ENCODE data around the gene ENTPD1. TPM values are rescaled to one million over a fixed set of nuclear protein-coding genes. Genes with fewer than 3 reads are reported as not detected.

Gene ENTPD1, protein sequence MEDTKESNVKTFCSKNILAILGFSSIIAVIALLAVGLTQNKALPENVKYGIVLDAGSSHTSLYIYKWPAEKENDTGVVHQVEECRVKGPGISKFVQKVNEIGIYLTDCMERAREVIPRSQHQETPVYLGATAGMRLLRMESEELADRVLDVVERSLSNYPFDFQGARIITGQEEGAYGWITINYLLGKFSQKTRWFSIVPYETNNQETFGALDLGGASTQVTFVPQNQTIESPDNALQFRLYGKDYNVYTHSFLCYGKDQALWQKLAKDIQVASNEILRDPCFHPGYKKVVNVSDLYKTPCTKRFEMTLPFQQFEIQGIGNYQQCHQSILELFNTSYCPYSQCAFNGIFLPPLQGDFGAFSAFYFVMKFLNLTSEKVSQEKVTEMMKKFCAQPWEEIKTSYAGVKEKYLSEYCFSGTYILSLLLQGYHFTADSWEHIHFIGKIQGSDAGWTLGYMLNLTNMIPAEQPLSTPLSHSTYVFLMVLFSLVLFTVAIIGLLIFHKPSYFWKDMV
- total RNA-seq = 10 to 100 TPM; 13.7 to 35.2 (median 22.0) TPM
- 10 to 100 TPM in 1 of 3 donors, 1 to 10 TPM in 2; 4.5 to 12.6 (median 8.0) TPM for polyA plus RNA-seq
- long read RNA-seq, donor 1 = 0 reads
- long read RNA-seq, donor 2, partial matches to known transcripts = 0 of 3 reads
- long read RNA-seq, donor 2, other reads (novel, unspliced or antisense) = 0 of 3 reads
- long read RNA-seq, donor 3, partial matches to known transcripts = 0 of 1 reads
- long read RNA-seq, donor 3, other reads (novel, unspliced or antisense) = 0 of 1 reads
- long read RNA-seq, donor 4, partial matches to known transcripts = 0 of 4 reads
- long read RNA-seq, donor 4, other reads (novel, unspliced or antisense) = 2 of 4 reads
- long read RNA-seq, donor 5, transcript ENTPD1-203 (10 exons, 1,903 nt) = minor isoform, 5 of 28 reads
- long read RNA-seq, donor 5, transcript ENTPD1-201 (10 exons, 2,035 nt) = major isoform, 11 of 28 reads
- long read RNA-seq, donor 5, partial matches to known transcripts = 6 of 28 reads
- long read RNA-seq, donor 5, other reads (novel, unspliced or antisense) = 6 of 28 reads
- long read RNA-seq, donor 6, partial matches to known transcripts = 1 of 5 reads
- long read RNA-seq, donor 6, other reads (novel, unspliced or antisense) = 2 of 5 reads
- long read RNA-seq, donor 7, partial matches to known transcripts = 0 of 2 reads
- long read RNA-seq, donor 7, other reads (novel, unspliced or antisense) = 0 of 2 reads
- long read RNA-seq, donor 8, transcript ENTPD1-201 (10 exons, 2,035 nt) = major isoform, 6 of 14 reads
- long read RNA-seq, donor 8, partial matches to known transcripts = 6 of 14 reads
- long read RNA-seq, donor 8, other reads (novel, unspliced or antisense) = 0 of 14 reads
- long read RNA-seq, donor 9, partial matches to known transcripts = 5 of 6 reads
- long read RNA-seq, donor 9, other reads (novel, unspliced or antisense) = 0 of 6 reads
- long read RNA-seq, donor 10, partial matches to known transcripts = 5 of 6 reads
- long read RNA-seq, donor 10, other reads (novel, unspliced or antisense) = 0 of 6 reads

DNA sequence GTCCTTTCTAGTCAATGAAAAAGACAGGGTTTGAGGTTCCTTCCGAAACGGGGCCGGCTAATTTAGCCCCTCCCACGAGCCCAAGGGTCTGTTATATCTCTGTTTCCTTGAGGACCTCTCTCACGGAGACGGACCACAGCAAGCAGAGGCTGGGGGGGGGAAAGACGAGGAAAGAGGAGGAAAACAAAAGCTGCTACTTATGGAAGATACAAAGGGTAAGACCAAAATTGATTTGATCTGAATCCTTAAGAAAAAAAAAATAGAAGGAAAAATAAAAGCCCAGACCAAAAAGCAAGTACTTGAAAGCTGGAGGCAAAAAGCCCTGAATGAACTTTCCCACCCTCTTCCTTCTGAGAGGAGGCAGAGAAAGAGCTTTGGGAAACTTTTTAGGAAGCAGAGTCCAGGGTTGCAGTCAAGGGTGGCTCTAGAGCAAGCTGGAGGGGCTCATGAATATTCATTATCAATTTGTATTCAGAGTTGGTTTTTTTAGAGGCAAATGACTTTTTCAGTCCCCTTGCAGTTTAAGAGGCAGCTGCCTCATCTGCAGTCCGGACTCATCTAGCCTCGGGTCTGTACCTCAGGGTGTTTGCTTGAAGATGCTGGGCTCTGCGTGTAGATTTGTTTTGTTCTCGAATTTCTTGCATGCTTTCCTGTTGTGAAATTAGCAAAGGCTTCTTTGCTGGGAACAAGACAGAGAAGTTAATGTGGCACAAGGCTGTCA, at the start of gene ENTPD1:
ENTPD1 (plus strand) TSS at position 123 of the 721 bp plus-strand sequence; CDS start at position 200, 77 bp downstream.
- Histone ChIP-seq H3K27ac (peak within 1 kb of the TSS; percentile 3 to 77 (median 53)), H3K4me1 (replicated peaks in 1 of 2) (no peaks in the 10 kb centered on the region), H3K27me3 (no peaks in the 10 kb centered on the region), H3K9me3 (replicated peaks in 1 of 3) (no peaks in the 10 kb centered on the region), H3K36me3 (replicated peaks in 1 of 2) (no peaks in the 10 kb centered on the region), H3K4me3 (peak within 1 kb of the TSS in 2 of 4 donors; percentile 10 to 45)
- peak in 4 of 7 donors; percentile 15 to 42 (median 30) for DNase-seq
- intact Hi-C loops (cut with DNase I) = no loop called here
- TF ChIP-seq, protein P1, sequence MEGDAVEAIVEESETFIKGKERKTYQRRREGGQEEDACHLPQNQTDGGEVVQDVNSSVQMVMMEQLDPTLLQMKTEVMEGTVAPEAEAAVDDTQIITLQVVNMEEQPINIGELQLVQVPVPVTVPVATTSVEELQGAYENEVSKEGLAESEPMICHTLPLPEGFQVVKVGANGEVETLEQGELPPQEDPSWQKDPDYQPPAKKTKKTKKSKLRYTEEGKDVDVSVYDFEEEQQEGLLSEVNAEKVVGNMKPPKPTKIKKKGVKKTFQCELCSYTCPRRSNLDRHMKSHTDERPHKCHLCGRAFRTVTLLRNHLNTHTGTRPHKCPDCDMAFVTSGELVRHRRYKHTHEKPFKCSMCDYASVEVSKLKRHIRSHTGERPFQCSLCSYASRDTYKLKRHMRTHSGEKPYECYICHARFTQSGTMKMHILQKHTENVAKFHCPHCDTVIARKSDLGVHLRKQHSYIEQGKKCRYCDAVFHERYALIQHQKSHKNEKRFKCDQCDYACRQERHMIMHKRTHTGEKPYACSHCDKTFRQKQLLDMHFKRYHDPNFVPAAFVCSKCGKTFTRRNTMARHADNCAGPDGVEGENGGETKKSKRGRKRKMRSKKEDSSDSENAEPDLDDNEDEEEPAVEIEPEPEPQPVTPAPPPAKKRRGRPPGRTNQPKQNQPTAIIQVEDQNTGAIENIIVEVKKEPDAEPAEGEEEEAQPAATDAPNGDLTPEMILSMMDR (IDR thresholded peaks at IDR 0.05) = no peak
- no peak for TF ChIP-seq POLR2A (IDR thresholded peaks at IDR 0.05)
- WGBS, 4 donors = 1 to 8% (median 5%) methylated on average over 11 of the region's 11 CpGs

DNA sequence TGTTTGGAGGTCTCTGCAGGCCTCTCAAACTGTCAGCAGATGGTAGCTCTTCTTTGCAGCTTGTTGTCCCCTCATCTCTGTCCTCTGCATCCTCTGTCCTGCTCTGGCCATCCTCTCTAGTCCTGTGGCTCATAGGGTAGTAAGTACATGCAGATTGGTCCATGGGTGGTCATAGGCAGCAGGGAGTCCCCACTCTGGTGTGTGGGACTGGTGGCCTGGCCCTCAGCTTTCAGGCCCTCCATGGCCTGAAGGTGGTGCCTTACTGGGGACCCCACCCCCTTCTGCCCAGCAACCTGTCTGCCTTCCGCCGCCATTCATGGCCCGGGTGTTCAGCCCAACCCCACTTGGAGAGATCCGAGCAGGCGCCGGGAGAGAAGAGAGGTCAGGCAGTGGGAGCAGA, 49.4 kb upstream of the ENTPD1 start:
- Histone ChIP-seq H3K4me3 (no peak overlapping the region), H3K36me3 (replicated peaks in 1 of 2) (no peaks in the 10 kb centered on the region), H3K27me3 (no peaks in the 10 kb centered on the region), H3K4me1 (replicated peaks in 1 of 2) (no peaks in the 10 kb centered on the region), H3K9me3 (replicated peaks in 1 of 3) (no peaks in the 10 kb centered on the region), H3K27ac (no peak overlapping the region)
- no peak for DNase-seq
- TF ChIP-seq, protein P1 (IDR thresholded peaks at IDR 0.05) = no peak
- TF ChIP-seq POLR2A (IDR thresholded peaks at IDR 0.05) = no peak
- WGBS, 4 donors = 0 to 52% (median 47%) methylated on average over 1 to 6 of the region's 6 CpGs
- intact Hi-C loops (cut with DNase I) = no loop called here

DNA sequence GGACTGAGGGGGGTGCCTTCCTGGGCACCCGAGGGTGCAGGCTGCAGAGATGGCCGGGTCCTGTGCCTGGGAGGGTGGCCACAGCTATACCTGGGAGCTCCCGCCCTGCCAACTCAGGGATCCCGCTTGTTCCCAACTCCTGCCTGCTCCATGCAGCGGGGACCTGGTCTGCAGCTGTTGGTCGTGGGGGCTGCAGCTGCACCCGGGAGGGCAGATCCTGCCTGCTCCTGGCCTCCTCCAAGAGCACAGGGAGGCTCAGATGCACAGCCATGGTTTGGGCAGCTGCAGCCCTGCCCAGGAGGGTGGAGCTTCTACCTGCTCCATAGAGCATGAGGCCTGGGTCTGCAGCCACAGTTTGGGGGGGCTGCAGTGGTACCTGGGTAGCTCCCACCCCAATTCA, 49.0 kb upstream of the ENTPD1 start:
- no peaks in the 10 kb centered on the region for H3K36me3 ChIP-seq (replicated peaks in 1 of 2)
- H3K27ac ChIP-seq = no peak overlapping the region
- no peak for DNase-seq
- TF ChIP-seq, protein P1 (IDR thresholded peaks at IDR 0.05) = no peak
- TF ChIP-seq POLR2A (IDR thresholded peaks at IDR 0.05) = no peak
- intact Hi-C loops (cut with DNase I) = no loop called here
- no peak overlapping the region for H3K4me3 ChIP-seq
- H3K27me3 ChIP-seq = no peaks in the 10 kb centered on the region
- no peaks in the 10 kb centered on the region for H3K4me1 ChIP-seq (replicated peaks in 1 of 2)
- WGBS, 4 donors = 83 to 100% (median 92%) methylated on average over 3 to 7 of the region's 7 CpGs
- H3K9me3 ChIP-seq (replicated peaks in 1 of 3) = no peaks in the 10 kb centered on the region

All from adrenal gland (tissue), 19 donors.